Transverse colon (tissue), 4 donors: ENCODE data around the gene KRT74.

Experiments used
- CTCF ChIP-seq, 5 experiments: fragments of 200-600 bp in 3 of 5; fragments of 450-650 bp in 2 of 5; sonication (generic) in 3 of 5; IDR thresholded peaks; 1 replicate in 2 of 5; 2 replicates in 3 of 5; pipeline ENCODE4 v1.5.1; 2016 to 2017; ENCODE audit warnings: antibody characterized with exemption in 5 of 5, inconsistent platforms in 3 of 5, mild to moderate bottlenecking in 2 of 5, moderate library complexity in 1 of 5
- EP300 ChIP-seq: sonication (generic); formaldehyde crosslinking; IDR thresholded peaks from one replicate; pipeline ENCODE4 v1.6.1; 2017; ENCODE audit warnings: antibody characterized with exemption, low read depth
- POLR2A ChIP-seq: fragments of 450-650 bp; IDR thresholded peaks from one replicate; pipeline ENCODE4 v1.6.1; 2016; ENCODE audit warnings: antibody characterized with exemption, mild to moderate bottlenecking, moderate library complexity
- POLR2AphosphoS5 ChIP-seq, 3 donors: sonication (generic); formaldehyde crosslinking; IDR thresholded peaks; one replicate each; pipeline ENCODE4 v1.6.1; 2016; ENCODE audit warnings: antibody characterized with exemption in 3 of 3

- no peak for TF ChIP-seq POLR2AphosphoS5 (IDR thresholded peaks at IDR 0.05)
- no peak for TF ChIP-seq CTCF (IDR thresholded peaks at IDR 0.05)
- no peak for TF ChIP-seq POLR2A
- no peak for TF ChIP-seq EP300
Measured at GRCh38 chr12:52617403-52617785, 43.8 kb upstream of the KRT74 start.
